NB4 (cell line): ENCODE measurements around the gene GMCL1.
"Not testable (repeated sequence)": the region's sequence is repeated elsewhere in the genome, so short reads cannot be mapped to it uniquely, and the experiment has no call there.

Experiments
- DNase-seq: peaks from one replicate; pipeline ENCODE4 v3.0.0; 2010; ENCODE audit warnings: low read depth
- H3K4me3 ChIP-seq: one replicate; pipeline ENCODE4 v1.5.1; 2011; ENCODE audit warnings: mild to moderate bottlenecking, low read depth, low read length, moderate library complexity
- MYC ChIP-seq: IDR thresholded peaks from 2 replicates; pipeline ENCODE4 v1.6.1; 2011; ENCODE audit warnings: low read depth, low read length
- POLR2A ChIP-seq: IDR thresholded peaks from 2 replicates; pipeline ENCODE4 v1.6.1; 2011; ENCODE audit warnings: mild to moderate bottlenecking; ENCODE audit not compliant: insufficient read length; ENCODE audit errors: extremely low read depth
- TF ChIP-seq, protein P1 (sequence below): IDR thresholded peaks from 2 replicates; pipeline ENCODE4 v1.6.1; 2011; ENCODE audit warnings: low read depth, low read length
- TF ChIP-seq, protein P2 (sequence below): IDR thresholded peaks from one replicate; pipeline ENCODE4 v1.5.1; 2012; ENCODE audit warnings: low read depth, low read length

Gene GMCL1

DNA sequence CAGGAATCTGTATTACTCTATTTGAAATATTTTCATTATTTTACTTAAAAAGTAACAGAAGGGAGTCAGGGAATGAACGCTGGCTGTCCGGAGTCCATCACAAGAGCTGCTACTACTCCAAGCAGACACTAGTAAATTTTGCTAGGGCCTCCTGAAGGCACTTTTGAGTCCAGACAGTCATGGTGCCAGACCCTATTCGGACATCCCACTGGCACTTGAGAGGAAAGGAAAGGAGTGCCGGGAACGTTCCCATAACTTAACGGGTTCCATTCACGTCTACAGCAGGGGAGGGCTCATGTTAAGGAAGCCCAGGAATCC, 563 bp upstream of the GMCL1 start:
- H3K4me3 ChIP-seq: peak overlapping the region; percentile 82
- no peak for DNase-seq
- TF ChIP-seq MYC (no peak), POLR2A (no peak)
- TF ChIP-seq, protein P1, sequence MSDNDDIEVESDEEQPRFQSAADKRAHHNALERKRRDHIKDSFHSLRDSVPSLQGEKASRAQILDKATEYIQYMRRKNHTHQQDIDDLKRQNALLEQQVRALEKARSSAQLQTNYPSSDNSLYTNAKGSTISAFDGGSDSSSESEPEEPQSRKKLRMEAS: no peak
- TF ChIP-seq, protein P2, sequence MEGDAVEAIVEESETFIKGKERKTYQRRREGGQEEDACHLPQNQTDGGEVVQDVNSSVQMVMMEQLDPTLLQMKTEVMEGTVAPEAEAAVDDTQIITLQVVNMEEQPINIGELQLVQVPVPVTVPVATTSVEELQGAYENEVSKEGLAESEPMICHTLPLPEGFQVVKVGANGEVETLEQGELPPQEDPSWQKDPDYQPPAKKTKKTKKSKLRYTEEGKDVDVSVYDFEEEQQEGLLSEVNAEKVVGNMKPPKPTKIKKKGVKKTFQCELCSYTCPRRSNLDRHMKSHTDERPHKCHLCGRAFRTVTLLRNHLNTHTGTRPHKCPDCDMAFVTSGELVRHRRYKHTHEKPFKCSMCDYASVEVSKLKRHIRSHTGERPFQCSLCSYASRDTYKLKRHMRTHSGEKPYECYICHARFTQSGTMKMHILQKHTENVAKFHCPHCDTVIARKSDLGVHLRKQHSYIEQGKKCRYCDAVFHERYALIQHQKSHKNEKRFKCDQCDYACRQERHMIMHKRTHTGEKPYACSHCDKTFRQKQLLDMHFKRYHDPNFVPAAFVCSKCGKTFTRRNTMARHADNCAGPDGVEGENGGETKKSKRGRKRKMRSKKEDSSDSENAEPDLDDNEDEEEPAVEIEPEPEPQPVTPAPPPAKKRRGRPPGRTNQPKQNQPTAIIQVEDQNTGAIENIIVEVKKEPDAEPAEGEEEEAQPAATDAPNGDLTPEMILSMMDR: no peak

DNA sequence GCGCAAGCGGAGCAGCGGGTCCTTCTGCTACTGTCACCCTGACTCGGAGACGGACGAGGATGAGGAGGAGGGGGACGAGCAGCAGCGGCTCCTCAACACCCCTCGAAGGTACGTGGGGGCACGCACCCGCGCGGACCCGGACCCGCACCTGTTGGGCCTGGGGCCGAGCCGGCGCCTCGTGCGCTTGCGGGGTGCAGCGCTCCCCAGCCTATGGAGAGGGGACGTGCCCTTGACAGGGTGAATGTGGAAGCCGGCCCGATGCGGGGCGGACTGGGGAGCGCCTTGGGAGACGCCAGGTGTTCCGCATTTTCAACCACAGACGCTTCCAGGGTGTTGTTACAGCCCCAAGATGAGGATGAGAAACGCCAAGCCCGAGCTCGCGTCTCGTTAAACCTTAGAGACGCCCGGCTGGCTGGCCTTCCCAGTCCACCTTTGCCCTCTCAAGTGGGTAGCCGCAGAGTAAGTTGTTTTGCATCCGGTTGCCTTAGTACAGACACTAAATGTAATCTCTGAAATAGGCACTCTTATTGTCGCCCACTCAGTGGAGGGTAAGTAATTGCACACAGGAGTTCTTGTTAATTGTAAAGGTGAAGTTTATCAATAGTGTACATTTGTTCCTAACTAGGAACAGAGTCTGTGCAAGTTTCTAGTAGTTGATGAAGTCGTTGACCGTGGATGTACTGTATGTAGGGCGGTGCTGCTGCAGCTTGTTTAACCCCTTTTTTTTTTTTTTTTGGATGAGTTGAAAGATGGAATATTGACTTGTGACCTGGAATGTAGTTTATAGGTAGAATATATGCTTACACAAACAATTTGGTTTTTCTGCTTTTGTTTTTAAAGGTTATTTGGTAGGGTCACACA, 815 bp downstream of the GMCL1 start:
- H3K4me3 ChIP-seq: peak overlapping the region; percentile 83
- TF ChIP-seq POLR2A: no peak
- TF ChIP-seq, protein P1: peak; percentile 43; the same call in 1 of the 2 replicates
- TF ChIP-seq MYC: peak; percentile 62; the same call in 1 of the 2 replicates
- DNase-seq: peak; percentile 77

DNA sequence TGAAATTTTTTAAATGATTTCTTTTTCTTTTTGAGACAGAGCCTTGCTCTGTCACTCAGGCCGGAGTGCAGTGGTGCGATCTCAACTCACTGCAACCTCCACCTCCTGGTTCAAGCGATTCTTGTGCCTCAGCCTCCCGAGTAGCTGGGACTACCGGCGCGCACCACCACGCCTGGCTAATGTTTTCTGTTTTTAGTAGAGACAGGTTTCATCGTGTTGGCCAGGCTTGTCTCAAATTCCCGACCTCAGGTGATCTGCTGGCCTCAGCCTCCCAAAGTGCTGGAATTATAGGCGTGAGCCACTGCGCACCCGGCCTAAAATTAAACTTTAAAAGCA, 1.4 kb downstream of the GMCL1 start:
- not testable (repeated sequence) for DNase-seq
- peak overlapping the region; percentile 83 for H3K4me3 ChIP-seq

DNA sequence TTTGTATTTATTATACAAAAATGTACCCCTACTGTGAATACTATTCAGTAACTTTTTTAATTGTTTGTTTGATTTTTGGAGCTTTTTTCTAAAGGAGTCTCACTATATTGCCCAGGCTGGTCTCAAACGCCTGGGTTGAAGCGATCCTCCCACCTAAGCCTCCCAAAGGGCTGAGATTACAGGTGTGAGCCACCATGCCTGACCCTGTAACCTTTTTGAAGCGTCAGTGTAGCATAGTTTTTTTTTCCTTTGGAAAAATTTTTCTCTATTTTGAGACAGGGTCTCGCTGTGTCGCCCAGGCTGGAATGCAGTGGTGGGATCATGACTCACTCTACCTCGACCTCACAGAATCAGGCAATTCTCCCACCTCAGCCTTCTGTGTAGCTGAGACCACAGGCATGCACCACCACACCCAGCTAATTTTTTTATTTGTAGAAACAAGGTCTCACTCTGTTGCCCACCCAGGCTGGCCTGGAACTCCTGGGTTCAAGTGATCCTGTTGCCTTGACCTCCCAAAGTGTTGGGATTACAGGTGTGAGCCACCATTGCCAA, 2.0 kb downstream of the GMCL1 start:
- H3K4me3 ChIP-seq: peak overlapping the region; percentile 83
- TF ChIP-seq POLR2A: no peak
- TF ChIP-seq, protein P2: no peak
- no peak for TF ChIP-seq MYC
- TF ChIP-seq, protein P1: no peak
- DNase-seq: peak; percentile 31

DNA sequence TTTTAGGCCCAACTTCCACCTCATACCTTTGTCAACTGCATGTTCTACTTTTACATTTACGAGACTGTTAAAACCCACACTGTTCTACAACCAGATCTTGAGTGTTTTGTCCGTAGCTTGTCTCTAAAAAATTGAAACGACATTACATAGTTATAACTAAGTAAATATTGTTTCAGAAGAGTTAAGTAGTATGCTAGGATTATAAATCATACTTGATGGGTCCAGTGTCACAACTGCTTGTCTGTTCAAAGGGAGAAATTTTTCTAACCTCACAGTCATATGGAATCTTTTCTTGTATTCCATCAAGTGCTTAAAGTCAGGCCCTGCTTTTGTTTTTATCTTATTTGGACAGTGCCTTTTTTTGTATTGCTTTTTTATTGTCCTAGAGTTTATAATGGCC, 4.3 kb downstream of the GMCL1 start:
- TF ChIP-seq POLR2A: no peak
- TF ChIP-seq, protein P2: no peak
- TF ChIP-seq MYC: no peak
- TF ChIP-seq, protein P1: no peak
- H3K4me3 ChIP-seq: peak overlapping the region; percentile 14
- DNase-seq: no peak

DNA sequence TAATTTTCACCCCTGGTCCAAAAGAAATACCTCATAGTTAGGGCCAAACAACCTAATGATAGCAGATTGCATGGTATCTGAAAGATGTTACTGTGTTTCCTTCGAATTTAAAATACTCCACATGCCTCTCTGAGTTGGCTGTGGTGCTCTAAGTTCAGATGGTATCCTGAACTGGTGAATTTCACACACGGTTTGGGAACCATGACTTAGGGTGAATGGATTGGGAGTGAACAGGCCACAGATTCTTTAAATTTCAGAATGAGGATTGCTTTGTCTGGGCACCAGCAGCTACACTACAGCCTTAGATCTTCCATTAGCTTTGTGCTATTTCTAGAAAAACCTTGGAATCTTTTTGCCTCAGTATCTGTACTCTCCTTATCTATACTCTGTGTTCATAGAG, 6.2 kb downstream of the GMCL1 start:
- no peak for DNase-seq
- H3K4me3 ChIP-seq: peak overlapping the region; percentile 14
- TF ChIP-seq, protein P2: no peak

DNA sequence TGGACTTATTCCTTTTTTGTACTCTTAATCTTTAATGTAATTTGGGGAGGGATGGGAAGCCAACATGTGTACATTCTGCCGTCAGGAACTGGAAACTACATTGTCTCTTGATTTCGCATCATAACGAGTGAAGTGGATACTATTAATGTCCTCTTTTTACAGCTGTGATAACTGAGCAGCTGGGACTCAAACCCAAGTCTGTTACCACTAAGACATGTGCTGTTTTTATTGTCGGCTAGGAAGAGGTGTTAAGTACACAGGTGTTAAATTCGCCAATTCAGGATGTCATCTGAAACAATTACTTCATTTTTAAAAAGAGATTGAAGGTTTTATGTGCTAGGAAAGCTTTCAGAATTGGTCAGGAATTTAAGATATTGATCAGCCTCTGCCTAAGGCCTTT, 6.9 kb downstream of the GMCL1 start:
- no peak for DNase-seq
- TF ChIP-seq, protein P2: no peak
- TF ChIP-seq, protein P1: no peak
- no peak for TF ChIP-seq MYC
- TF ChIP-seq POLR2A: no peak
- peak overlapping the region; percentile 14 for H3K4me3 ChIP-seq
